ENCODE results near the gene KRT14. TPM values are rescaled to one million over a fixed set of nuclear protein-coding genes. Genes with fewer than 3 reads are reported as not detected.

Gene KRT14
- total and polyA plus RNA-seq, 8 donors: 0.26 to 0.38 (median 0.29) TPM; not detected in 4

- WGBS, 2 donors: 55 to 60% methylated on average over 8 of the region's 8 CpGs
- H3K27ac ChIP-seq: no peak overlapping the region
- H3K4me3 ChIP-seq: no peak overlapping the region
- DNase-seq (no peak), ATAC-seq (no peak), FAIRE-seq (no peak)
- TF ChIP-seq CTCF (IDR thresholded peaks at IDR 0.05): no peak
- no peaks in the 10 kb centered on the region for H3K9me3 ChIP-seq
- intact Hi-C loops (cut with DNase I): no loop called here
- H3K36me3 ChIP-seq: no peaks in the 10 kb centered on the region
- no peaks in the 10 kb centered on the region for H3K4me1 ChIP-seq
- H3K27me3 ChIP-seq: no peaks in the 10 kb centered on the region
Observed at GRCh38 chr17:41595585-41595984, 8.9 kb upstream of the KRT14 start.

DNA sequence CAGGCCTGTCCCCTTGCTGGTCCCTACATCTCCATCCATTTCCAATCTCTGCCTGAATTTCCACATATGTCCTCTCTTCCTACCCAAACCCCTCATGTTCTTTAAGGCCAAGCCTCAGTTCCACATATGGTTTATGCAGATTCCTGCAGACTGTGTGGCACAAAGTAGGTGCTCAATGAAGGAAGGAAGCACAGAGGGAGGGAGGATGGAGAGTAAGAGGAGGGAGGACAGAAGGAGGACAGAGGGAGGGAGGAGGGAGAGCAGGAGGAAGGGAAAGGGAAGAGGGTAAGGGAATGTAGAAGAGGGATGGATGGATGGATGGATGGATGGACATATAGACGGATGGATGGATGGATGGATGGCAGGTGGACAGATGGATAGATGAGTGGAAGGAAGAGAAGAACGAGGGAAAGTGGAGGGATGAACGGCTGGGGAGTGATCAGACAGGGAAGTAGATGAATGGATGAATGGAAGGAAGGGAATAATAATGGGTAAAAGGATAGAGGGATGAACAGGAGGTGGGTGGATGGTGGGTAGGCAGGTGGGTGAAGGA lies 7.7 kb upstream of the KRT14 start:
- H3K4me1 ChIP-seq: no peaks in the 10 kb centered on the region
- intact Hi-C loops (cut with DNase I): no loop called here
- no peak for FAIRE-seq
- DNase-seq: no peak
- H3K9me3 ChIP-seq: no peaks in the 10 kb centered on the region
- no peak overlapping the region for H3K27ac ChIP-seq
- H3K27me3 ChIP-seq: no peaks in the 10 kb centered on the region
- no peaks in the 10 kb centered on the region for H3K36me3 ChIP-seq
- no peak overlapping the region for H3K4me3 ChIP-seq
- WGBS, 2 donors: 20 to 74% methylated on average over 3 of the region's 3 CpGs
- no peak for TF ChIP-seq CTCF (IDR thresholded peaks at IDR 0.05)
- ATAC-seq: no peak

GRCh38 chr17:41593306-41593981 lies 6.7 kb upstream of the KRT14 start:
- 55 to 72% methylated on average over 8 of the region's 8 CpGs for WGBS, 2 donors
- Histone ChIP-seq H3K9me3 (no peaks in the 10 kb centered on the region), H3K27ac (no peak overlapping the region), H3K4me1 (no peaks in the 10 kb centered on the region), H3K4me3 (no peak overlapping the region), H3K36me3 (no peaks in the 10 kb centered on the region), H3K27me3 (no peaks in the 10 kb centered on the region)
- no peak for FAIRE-seq
- DNase-seq: no peak
- no peak for TF ChIP-seq CTCF (IDR thresholded peaks at IDR 0.05)
- ATAC-seq: peak in 1 of 4 donors; percentile 56
- intact Hi-C loops (cut with DNase I): no loop called here

GRCh38 chr17:41592601-41593305 lies 6.1 kb upstream of the KRT14 start:
- TF ChIP-seq CTCF (IDR thresholded peaks at IDR 0.05): no peak
- H3K27ac ChIP-seq: no peak overlapping the region
- H3K36me3 ChIP-seq: no peaks in the 10 kb centered on the region
- ATAC-seq (no peak), DNase-seq (no peak), FAIRE-seq (no peak)
- H3K27me3 ChIP-seq: no peaks in the 10 kb centered on the region
- intact Hi-C loops (cut with DNase I): no loop called here
- no peaks in the 10 kb centered on the region for H3K9me3 ChIP-seq
- H3K4me3 ChIP-seq: no peak overlapping the region
- H3K4me1 ChIP-seq: no peaks in the 10 kb centered on the region
- WGBS, 2 donors: 59 to 80% methylated on average over 12 of the region's 12 CpGs

- no peaks in the 10 kb centered on the region for H3K27me3 ChIP-seq
- intact Hi-C loops (cut with DNase I): no loop called here
- DNase-seq: peak in 1 of 6 donors; percentile 38
- H3K4me3 ChIP-seq: no peak overlapping the region
- no peak for TF ChIP-seq CTCF (IDR thresholded peaks at IDR 0.05)
- FAIRE-seq: no peak
- no peaks in the 10 kb centered on the region for H3K9me3 ChIP-seq
- no peak for ATAC-seq
- H3K36me3 ChIP-seq: no peaks in the 10 kb centered on the region
- H3K4me1 ChIP-seq: no peaks in the 10 kb centered on the region
- H3K27ac ChIP-seq: no peak overlapping the region
- 61 to 64% methylated on average over 3 of the region's 3 CpGs for WGBS, 2 donors
Observed at GRCh38 chr17:41589301-41589700, 2.6 kb upstream of the KRT14 start.

All from pancreas (tissue), 10 donors.